PFSK-1 (cell line): ENCODE results near the gene LDLRAD2.

Experiments
- FOXP2 ChIP-seq: optimal IDR thresholded peaks from 2 replicates; pipeline ENCODE3; 2011; ENCODE audit warnings: borderline replicate concordance, control low read depth, inconsistent platforms; ENCODE audit not compliant: insufficient read depth; ENCODE audit errors: extremely low read length, extremely low read depth
- POLR2AphosphoS5 ChIP-seq: IDR thresholded peaks from 2 replicates; pipeline ENCODE4 v1.6.1; 2012; ENCODE audit warnings: low read depth, mild to moderate bottlenecking, control low read depth, low read length, moderate library complexity
- REST ChIP-seq, 2 experiments: IDR thresholded peaks; 2 replicates each; pipeline versions ENCODE4 v1.6.1 to v1.8.0; 2011 to 2012; ENCODE audit warnings: low read depth in 2 of 2, low read length in 2 of 2, control low read depth in 1 of 2, inconsistent platforms in 1 of 2, mild to moderate bottlenecking in 1 of 2, moderate library complexity in 1 of 2; ENCODE audit not compliant: insufficient read depth in 1 of 2
- SIN3A ChIP-seq: IDR thresholded peaks from 2 replicates; pipeline ENCODE4 v1.6.1; 2012; ENCODE audit warnings: mild to moderate bottlenecking, low read length, moderate library complexity, borderline replicate concordance; ENCODE audit not compliant: insufficient read depth
- TAF1 ChIP-seq: IDR thresholded peaks from 2 replicates; pipeline ENCODE4 v1.6.1; 2012; ENCODE audit warnings: low read length, control low read depth, borderline replicate concordance; ENCODE audit not compliant: insufficient read depth

The LDLRAD2 gene

GRCh38 chr1:21848524-21849174 is 36.6 kb downstream of the LDLRAD2 start:
- TF ChIP-seq SIN3A (no peak), FOXP2 (no peak), TAF1 (no peak), POLR2AphosphoS5 (no peak), REST (IDR thresholded peaks at IDR 0.05; ENCODE audit: insufficient read depth in 1 of 2, low read depth in 2 of 2, low read length in 2 of 2) (no peak)

- TF ChIP-seq REST (IDR thresholded peaks at IDR 0.05; ENCODE audit: insufficient read depth in 1 of 2, low read depth in 2 of 2, low read length in 2 of 2) (no peak), SIN3A (no peak), FOXP2 (no peak), TAF1 (no peak), POLR2AphosphoS5 (no peak)
These were observed 38.0 kb downstream of the LDLRAD2 start for GRCh38 chr1:21849909-21850576.

- no peak for TF ChIP-seq REST (IDR thresholded peaks at IDR 0.05; ENCODE audit: insufficient read depth in 1 of 2, low read depth in 2 of 2, low read length in 2 of 2)
- no peak for TF ChIP-seq POLR2AphosphoS5
- no peak for TF ChIP-seq TAF1
- no peak for TF ChIP-seq SIN3A
- no peak for TF ChIP-seq FOXP2
These were observed 39.6 kb downstream of the LDLRAD2 start for GRCh38 chr1:21851430-21852250.

- no peak for TF ChIP-seq FOXP2
- TF ChIP-seq REST (IDR thresholded peaks at IDR 0.05; ENCODE audit: insufficient read depth in 1 of 2, low read depth in 2 of 2, low read length in 2 of 2) = no peak
These were observed 40.4 kb downstream of the LDLRAD2 start for GRCh38 chr1:21852282-21853130.
